ENCODE data around the gene SLC1A1.

The SLC1A1 gene

DNA sequence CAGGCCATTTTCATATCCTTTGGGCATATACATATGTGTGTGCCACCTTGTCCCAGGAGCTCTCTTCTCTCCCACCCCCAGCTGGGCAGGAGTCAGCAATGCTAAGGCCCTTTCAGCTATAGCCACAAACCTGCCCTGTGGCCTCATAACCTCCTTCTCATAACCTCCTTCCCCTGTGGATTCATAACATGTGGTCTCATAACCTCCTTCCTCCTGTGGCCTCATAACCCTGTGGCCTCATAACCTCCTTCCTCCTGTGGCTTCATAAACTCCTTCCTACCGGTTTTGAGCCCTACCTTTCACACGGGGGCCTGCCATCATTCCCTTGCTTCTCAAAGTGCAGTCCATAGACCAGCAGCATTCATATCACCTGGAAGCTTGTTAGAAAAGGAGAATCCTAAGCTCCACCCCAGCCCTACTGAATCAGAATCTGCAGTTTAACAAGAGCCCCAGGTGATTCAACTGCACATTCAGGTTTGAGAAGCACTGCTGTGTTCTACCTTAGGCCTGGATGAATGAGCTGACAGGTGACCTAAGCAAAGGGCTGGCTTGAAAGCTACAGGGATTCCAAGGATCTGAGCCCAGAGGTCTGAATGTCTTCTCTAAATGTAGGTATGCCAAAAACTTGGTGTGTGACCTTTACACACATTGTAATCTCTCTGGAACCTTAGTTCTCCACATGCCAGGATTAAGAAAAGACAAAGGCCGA lies 129.9 kb downstream of the SLC1A1 start:
- no peak for DNase-seq (ENCODE audit: low spot score)

DNA sequence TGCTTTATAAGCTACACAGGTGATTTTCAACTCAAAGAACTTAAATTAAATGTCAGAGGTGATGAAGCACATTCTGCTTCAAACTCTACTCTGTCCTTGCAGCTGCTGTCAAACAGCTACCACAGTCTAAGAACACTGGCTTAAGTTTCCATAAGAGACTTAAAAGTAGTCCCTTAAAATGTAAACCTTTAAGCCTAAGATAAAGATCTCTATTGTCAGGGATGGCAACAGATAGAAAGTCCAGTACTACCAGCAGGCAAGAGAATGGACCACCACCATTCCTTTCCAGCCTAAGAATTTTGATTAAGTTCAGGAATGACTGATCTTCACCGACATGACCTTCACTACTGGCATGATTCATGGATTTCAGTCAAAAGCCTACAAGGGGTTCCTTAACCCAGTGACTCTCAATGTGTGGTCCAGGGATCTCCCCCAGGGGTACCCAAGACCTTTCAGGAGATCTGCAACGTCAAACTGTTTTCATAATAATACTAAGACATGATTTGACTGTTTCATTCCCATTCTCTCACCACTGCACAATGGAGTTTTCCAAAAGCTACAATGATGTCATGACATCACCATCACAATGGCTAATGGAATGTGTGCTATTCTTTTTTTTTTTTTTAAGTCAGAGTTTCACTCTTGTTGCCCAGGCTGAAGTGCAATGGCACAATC lies 130.8 kb downstream of the SLC1A1 start:
- no peak for DNase-seq (ENCODE audit: low spot score)

GRCh38 chr9:4622016-4622415 lies 131.7 kb downstream of the SLC1A1 start:
- DNase-seq (ENCODE audit: low spot score) = no peak

GRCh38 chr9:4630836-4631235 lies 140.6 kb downstream of the SLC1A1 start:
- DNase-seq (ENCODE audit: low spot score) = no peak
